Heart left ventricle (tissue), 16 donors: ENCODE measurements around the gene SERPINB11. TPM values are rescaled to one million over a fixed set of nuclear protein-coding genes. Genes with fewer than 3 reads are reported as not detected.

ENCODE experiments used
- ATAC-seq, 4 donors: fragments of 200-7000 bp; cut with Tn5 transposase; one replicate each; pipeline ENCODE4 v1.9.1; 2020 to 2022; ENCODE audit warnings: moderate library complexity in 4 of 4, mild to moderate bottlenecking in 3 of 4, moderate number of reproducible peaks in 1 of 4
- DNase-seq, 5 donors: peaks; one replicate each; pipeline ENCODE4 v3.0.0-alpha.2; 2020
- H3K27ac ChIP-seq, 12 donors: fragments of 200-600 bp; sonication (generic) in 4 of 12; one replicate each; pipeline versions ENCODE4 v1.5.0 to v1.8.0; 2016 to 2022; ENCODE audit warnings: mild to moderate bottlenecking in 2 of 12
- H3K27me3 ChIP-seq, 9 donors: fragments of 200-600 bp; sonication (generic) in 2 of 9; one replicate each; pipeline versions ENCODE4 v1.5.1 to v1.8.0; 2016 to 2022; ENCODE audit warnings: mild to moderate bottlenecking in 3 of 9
- H3K36me3 ChIP-seq, 9 donors: fragments of 200-600 bp; sonication (generic) in 2 of 9; one replicate each; pipeline versions ENCODE4 v1.5.0 to v1.8.0; 2018 to 2022; ENCODE audit warnings: mild to moderate bottlenecking in 2 of 9
- H3K4me1 ChIP-seq, 12 donors: fragments of 200-600 bp; sonication (generic) in 4 of 12; one replicate each; pipeline versions ENCODE4 v1.5.0 to v1.8.0; 2016 to 2022; ENCODE audit warnings: mild to moderate bottlenecking in 3 of 12
- H3K4me3 ChIP-seq, 12 donors: fragments of 200-600 bp; sonication (generic) in 4 of 12; one replicate each; pipeline versions ENCODE4 v1.5.0 to v1.8.0; 2017 to 2022; ENCODE audit warnings: mild to moderate bottlenecking in 9 of 12, moderate library complexity in 4 of 12
- H3K9me3 ChIP-seq, 12 donors: fragments of 200-600 bp; sonication (generic) in 4 of 12; one replicate each; pipeline versions ENCODE4 v1.5.0 to v1.8.0; 2016 to 2022; ENCODE audit warnings: mild to moderate bottlenecking in 1 of 12
- POLR2A ChIP-seq, 2 donors: fragments of 450-650 bp; IDR thresholded peaks; one replicate each; pipeline ENCODE4 v1.6.1; 2017; ENCODE audit warnings: antibody characterized with exemption in 2 of 2, mild to moderate bottlenecking in 2 of 2, moderate library complexity in 2 of 2
- WGBS, 4 donors: extraction: QIAGEN DNeasy Blood & Tissue Kit in 2 of 4; methylation state at CpG; one replicate each; pipeline versions ENCODE4 v1.1.5 to v1.1.7; 2013 to 2018; 5-methylcytosine and 5-hydroxymethylcytosine counted together
- intact Hi-C, 10 donors: fragments of 100-400 bp; cut with DNase I; formaldehyde crosslinking; loops; one replicate each; pipeline versions ENCODE4 v1.11.1 to v1.14.2; 2022
- polyA plus RNA-seq, 2 donors: library from polyadenylated mRNA; stranded (reverse); fragments of 200-250 nt; gene quantifications; one replicate each; pipeline ENCODE4 v1.2.3, GENCODE V29; 2013
- total RNA-seq, 9 donors: library from RNA; depleted of rRNA in 2 of 9; stranded (reverse); fragments of >200 nt in 2 of 9; fragmentation: NEBNext Ultra II Directional in 3 of 9; extraction: Animal tissue kit (Norgen Biotek cat#: 25700) in 3 of 9; gene quantifications; one replicate each; pipeline versions ENCODE4 v1.1.0 to v1.2.4, GENCODE V29; 2016 to 2023
- TF ChIP-seq, protein P1 (sequence below), 12 donors: fragments of 200-600 bp; sonication (generic) in 4 of 12; IDR thresholded peaks; one replicate each; pipeline versions ENCODE4 v1.5.0 to v1.8.0; 2018 to 2022; ENCODE audit warnings: antibody characterized with exemption in 12 of 12, mild to moderate bottlenecking in 5 of 12
- donor health status: ischemic (EF 13 %, LVEDD 7.1; RV severe dilation, severe dysfunction).
- donor health status: healthy with polysubstance abuse.
- donor health status: DM: no; HTN: yes; CAD: no.
- donor health status: DM: no; HTN: no; CAD: no.
- donor health status: ischemic (EF 25% LVEDD 6.9; RV normal size, moderate dysfunction).
- donor health status: ischemic (EF 25% LVEDD 5.7; RV mildly dilated, moderate dysfunction).
- donor health status: healthy.
- donor health status: DM: yes; HTN: yes; CAD: no.
- donor health status: ischemic (EF 35%, LVEDD 5.7; RV mildly dilated, moderate dysfunction).
- donor health status: nonischemic (EF 11% LVEDD 7.7; RV severe dilation, severe dysfunction).
- donor health status: DM: yes; HTN: yes; CAD: no.
- donor health status: PGD.
- donor health status: ischemic (EF 29% LVEDD 5.4; RV normal size, mild dysfunction).
- donor health status: nonischemic (EF 23%, LVEDD 6.1; RV moderate dilation, normal function).

The SERPINB11 gene
- total and polyA plus RNA-seq, 11 donors, result not detected

DNA sequence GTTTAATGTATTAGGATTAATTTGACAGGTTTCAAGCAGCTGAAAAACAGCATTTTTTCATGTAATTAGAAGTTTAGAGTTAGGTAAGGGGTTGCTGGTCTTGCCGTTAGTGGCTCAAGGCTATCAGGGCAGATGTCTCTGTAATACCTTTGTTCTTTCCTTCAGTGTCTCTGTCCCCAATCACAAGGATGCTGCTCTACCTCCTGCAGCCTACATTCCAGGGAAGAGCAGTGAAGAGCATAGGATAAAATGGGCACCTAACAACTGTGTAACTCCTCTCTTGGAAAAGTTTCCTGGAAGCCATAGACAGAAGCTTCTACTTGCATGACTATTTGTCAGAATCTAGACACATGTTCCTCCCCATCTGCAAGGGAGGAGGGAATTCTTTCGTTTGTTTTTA is 63.1 kb downstream of the SERPINB11 start:
- no peak overlapping the region for H3K27ac ChIP-seq
- H3K4me1 ChIP-seq, result no peaks in the 10 kb centered on the region
- H3K9me3 ChIP-seq, result peaks cover 0 to 3% (median 0%) of the 10 kb centered on the region in 12 donors
- TF ChIP-seq POLR2A (IDR thresholded peaks at IDR 0.05), result no peak
- TF ChIP-seq, protein P1, sequence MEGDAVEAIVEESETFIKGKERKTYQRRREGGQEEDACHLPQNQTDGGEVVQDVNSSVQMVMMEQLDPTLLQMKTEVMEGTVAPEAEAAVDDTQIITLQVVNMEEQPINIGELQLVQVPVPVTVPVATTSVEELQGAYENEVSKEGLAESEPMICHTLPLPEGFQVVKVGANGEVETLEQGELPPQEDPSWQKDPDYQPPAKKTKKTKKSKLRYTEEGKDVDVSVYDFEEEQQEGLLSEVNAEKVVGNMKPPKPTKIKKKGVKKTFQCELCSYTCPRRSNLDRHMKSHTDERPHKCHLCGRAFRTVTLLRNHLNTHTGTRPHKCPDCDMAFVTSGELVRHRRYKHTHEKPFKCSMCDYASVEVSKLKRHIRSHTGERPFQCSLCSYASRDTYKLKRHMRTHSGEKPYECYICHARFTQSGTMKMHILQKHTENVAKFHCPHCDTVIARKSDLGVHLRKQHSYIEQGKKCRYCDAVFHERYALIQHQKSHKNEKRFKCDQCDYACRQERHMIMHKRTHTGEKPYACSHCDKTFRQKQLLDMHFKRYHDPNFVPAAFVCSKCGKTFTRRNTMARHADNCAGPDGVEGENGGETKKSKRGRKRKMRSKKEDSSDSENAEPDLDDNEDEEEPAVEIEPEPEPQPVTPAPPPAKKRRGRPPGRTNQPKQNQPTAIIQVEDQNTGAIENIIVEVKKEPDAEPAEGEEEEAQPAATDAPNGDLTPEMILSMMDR (IDR thresholded peaks at IDR 0.05), result no peak
- no peak overlapping the region for H3K4me3 ChIP-seq
- intact Hi-C loops, result no loop called here
- WGBS, 4 donors, result 62 to 74% (median 70%) methylated on average over 2 of the region's 2 CpGs
- no peaks in the 10 kb centered on the region for H3K36me3 ChIP-seq
- H3K27me3 ChIP-seq, result no peaks in the 10 kb centered on the region
- DNase-seq (no peak), ATAC-seq (no peak)

Other genes starting within 250 kb of the SERPINB11 start
- not detected for gene SERPINB5, start 226.0 kb upstream of the SERPINB11 start, total RNA-seq
- gene SERPINB5, start 226.0 kb upstream of the SERPINB11 start, polyA plus RNA-seq, result not detected
- gene SERPINB12, start 160.6 kb upstream of the SERPINB11 start, total RNA-seq, result not detected
- not detected for gene SERPINB12, start 160.6 kb upstream of the SERPINB11 start, polyA plus RNA-seq
- gene SERPINB13, start 115.6 kb upstream of the SERPINB11 start, total RNA-seq, result not detected
- not detected for gene SERPINB13, start 115.6 kb upstream of the SERPINB11 start, polyA plus RNA-seq
- gene SERPINB4, start 58.7 kb upstream of the SERPINB11 start, total RNA-seq, result not detected
- gene SERPINB4, start 58.7 kb upstream of the SERPINB11 start, polyA plus RNA-seq, result under 1 TPM in 1 of 2 donors, not detected in 1; 0.85 TPM
- gene SERPINB3, start 41.1 kb upstream of the SERPINB11 start, total RNA-seq, result under 1 TPM in 1 of 9 donors, not detected in 8; 0.16 TPM
- under 1 TPM in 1 of 2 donors, not detected in 1; 0.07 TPM for gene SERPINB3, start 41.1 kb upstream of the SERPINB11 start, polyA plus RNA-seq
- 1 to 10 TPM in 1 of 9 donors, not detected in 8; 1.4 TPM for gene SERPINB7, start 72.5 kb downstream of the SERPINB11 start, total RNA-seq
- gene SERPINB7, start 72.5 kb downstream of the SERPINB11 start, polyA plus RNA-seq, result not detected
- gene SERPINB2, start 184.7 kb downstream of the SERPINB11 start, total RNA-seq, result 1 to 10 TPM in 1 of 9 donors, under 1 TPM in 3, not detected in 5; 0.27 to 1.2 (median 0.58) TPM
- under 1 TPM in 1 of 2 donors, not detected in 1; 0.10 TPM for gene SERPINB2, start 184.7 kb downstream of the SERPINB11 start, polyA plus RNA-seq
- gene SERPINB10, start 205.0 kb downstream of the SERPINB11 start, total RNA-seq, result under 1 TPM in 1 of 9 donors, not detected in 8; 0.20 TPM
- gene SERPINB10, start 205.0 kb downstream of the SERPINB11 start, polyA plus RNA-seq, result not detected
- gene HMSD, start 246.3 kb downstream of the SERPINB11 start, total RNA-seq, result 1 to 10 TPM in 1 of 9 donors, under 1 TPM in 2, not detected in 6; 0.33 to 1.3 (median 0.43) TPM
- gene HMSD, start 246.3 kb downstream of the SERPINB11 start, polyA plus RNA-seq, result not detected